Mesenchymal stem cell (in vitro differentiated cells and primary cell): Measurements from ENCODE around the gene TNNT3.
A peak's percentile ranks its signal among the peaks of the same experiment; 100 is the strongest.

Experiments used
- DNase-seq: peaks from one replicate; pipeline ENCODE4 v3.0.0-alpha.2; 2013
- H2AFZ ChIP-seq: one replicate; pipeline ENCODE4 v1.6.1; 2013; ENCODE audit warnings: low read depth, mild to moderate bottlenecking, control low read depth, inconsistent platforms, low read length, moderate library complexity
- H2AK5ac ChIP-seq: 2 replicates; pipeline ENCODE4 v1.6.1; 2013; ENCODE audit warnings: low read length, moderate library complexity, mild to moderate bottlenecking, inconsistent platforms; ENCODE audit not compliant: severe bottlenecking
- H2BK120ac ChIP-seq: one replicate; pipeline ENCODE4 v1.6.1; 2013; ENCODE audit warnings: low read depth, mild to moderate bottlenecking, inconsistent platforms, low read length, moderate library complexity
- H2BK12ac ChIP-seq, 2 experiments: one replicate each; pipeline ENCODE4 v1.6.1; 2013; ENCODE audit warnings: inconsistent platforms in 2 of 2, low read length in 2 of 2, mild to moderate bottlenecking in 2 of 2, moderate library complexity in 2 of 2, control low read depth in 1 of 2
- H2BK15ac ChIP-seq: one replicate; pipeline ENCODE4 v1.6.1; 2013; ENCODE audit warnings: mild to moderate bottlenecking, low read depth, inconsistent platforms; ENCODE audit not compliant: poor library complexity, severe bottlenecking
- H2BK5ac ChIP-seq: 2 replicates; pipeline ENCODE4 v1.6.1; 2013; ENCODE audit warnings: low read depth, mild to moderate bottlenecking, low read length, control low read depth, inconsistent platforms; ENCODE audit not compliant: poor library complexity, severe bottlenecking
- H3K14ac ChIP-seq, 2 experiments: one replicate each; pipeline ENCODE4 v1.6.1; 2013; ENCODE audit warnings: inconsistent platforms in 2 of 2, low read length in 2 of 2, control low read depth in 1 of 2, mild to moderate bottlenecking in 1 of 2, moderate library complexity in 1 of 2
- H3K18ac ChIP-seq, 2 experiments: one replicate each; pipeline ENCODE4 v1.6.1; 2013; ENCODE audit warnings: inconsistent platforms in 2 of 2, low read length in 2 of 2, control low read depth in 1 of 2, low read depth in 1 of 2, mild to moderate bottlenecking in 1 of 2
- H3K23ac ChIP-seq, 2 experiments: one replicate each; pipeline ENCODE4 v1.6.1; 2013; ENCODE audit warnings: inconsistent platforms in 2 of 2, low read length in 2 of 2, mild to moderate bottlenecking in 2 of 2, moderate library complexity in 2 of 2, control low read depth in 1 of 2
- H3K27ac ChIP-seq: 2 replicates; pipeline ENCODE4 v1.5.1; 2013; ENCODE audit warnings: mild to moderate bottlenecking, moderate library complexity, low read length, control low read depth, inconsistent platforms; ENCODE audit not compliant: poor library complexity, severe bottlenecking
- H3K27me3 ChIP-seq, 2 experiments: 2 replicates each; pipeline versions ENCODE4 v1.6.1 to v1.7.0; 2013; ENCODE audit warnings: low read length in 2 of 2, mild to moderate bottlenecking in 2 of 2, moderate library complexity in 2 of 2, control low read depth in 1 of 2, inconsistent platforms in 1 of 2; ENCODE audit not compliant: control insufficient read depth in 1 of 2, insufficient read depth in 1 of 2
- H3K36me3 ChIP-seq, 2 experiments: 2 replicates each; pipeline versions ENCODE4 v1.6.1 to v1.7.0; 2013; ENCODE audit warnings: low read length in 2 of 2, control low read depth in 1 of 2, inconsistent platforms in 1 of 2, low read depth in 1 of 2, mild to moderate bottlenecking in 1 of 2; ENCODE audit not compliant: insufficient read depth in 2 of 2, control insufficient read depth in 1 of 2
- H3K4ac ChIP-seq, 2 experiments: one replicate each; pipeline ENCODE4 v1.6.1; 2013; ENCODE audit warnings: inconsistent platforms in 2 of 2, low read length in 2 of 2, mild to moderate bottlenecking in 2 of 2, moderate library complexity in 2 of 2, control low read depth in 1 of 2, low read depth in 1 of 2
- H3K4me1 ChIP-seq: 2 replicates; pipeline ENCODE4 v1.6.1; 2013; ENCODE audit warnings: low read depth, low read length, control low read depth; ENCODE audit not compliant: control insufficient read depth, insufficient read depth
- H3K4me2 ChIP-seq: 2 replicates; pipeline ENCODE4 v1.6.1; 2013; ENCODE audit warnings: low read length, mild to moderate bottlenecking, inconsistent platforms; ENCODE audit not compliant: poor library complexity, severe bottlenecking
- H3K4me3 ChIP-seq, 2 experiments: 2 replicates each; pipeline versions ENCODE4 v1.5.1 to v1.7.0; 2013; ENCODE audit warnings: low read length in 2 of 2, mild to moderate bottlenecking in 2 of 2, control low read depth in 1 of 2, low read depth in 1 of 2; ENCODE audit not compliant: insufficient read depth in 1 of 2
- H3K79me1 ChIP-seq: replicated peaks from 2 replicates; pipeline ENCODE4 v1.6.1; 2013; ENCODE audit warnings: mild to moderate bottlenecking, control low read depth, low read length, inconsistent platforms; ENCODE audit not compliant: poor library complexity, severe bottlenecking
- H3K9ac ChIP-seq: 2 replicates; pipeline ENCODE4 v1.7.0; 2013; ENCODE audit warnings: mild to moderate bottlenecking, low read length, moderate library complexity
- H3K9me3 ChIP-seq: 2 replicates; pipeline ENCODE4 v1.7.0; 2013; ENCODE audit warnings: mild to moderate bottlenecking, low read length; ENCODE audit not compliant: control insufficient read depth
- H4K8ac ChIP-seq: one replicate; pipeline ENCODE4 v1.6.1; 2013; ENCODE audit warnings: inconsistent platforms, mild to moderate bottlenecking, low read length, moderate library complexity
- H4K91ac ChIP-seq: one replicate; pipeline ENCODE4 v1.6.1; 2013; ENCODE audit warnings: mild to moderate bottlenecking, low read length, inconsistent platforms
- WGBS: methylation state at CpG from one replicate; pipeline ENCODE4 v1.1.7; 2013; ENCODE audit warnings: mixed read lengths; 5-methylcytosine and 5-hydroxymethylcytosine counted together

Gene TNNT3

DNA sequence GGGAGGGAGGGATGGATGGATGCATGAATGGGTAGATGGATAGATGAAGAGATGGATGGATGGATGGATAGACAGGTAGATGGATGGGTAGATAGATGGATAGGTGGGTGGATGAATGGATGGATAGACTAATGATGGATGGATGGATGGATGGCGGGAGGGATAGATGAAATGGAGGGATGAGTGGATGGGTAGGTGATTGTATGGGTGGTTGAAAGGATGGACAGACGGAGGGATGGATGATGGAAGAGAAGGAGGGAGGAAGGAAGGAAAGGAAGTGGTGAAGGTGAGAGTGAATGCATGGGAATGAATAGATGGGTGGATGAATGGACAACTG is 3.7 kb upstream of the TNNT3 start:
- no peak overlapping the region for H3K23ac ChIP-seq
- WGBS: 84% methylated on average over 2 of the region's 2 CpGs

DNA sequence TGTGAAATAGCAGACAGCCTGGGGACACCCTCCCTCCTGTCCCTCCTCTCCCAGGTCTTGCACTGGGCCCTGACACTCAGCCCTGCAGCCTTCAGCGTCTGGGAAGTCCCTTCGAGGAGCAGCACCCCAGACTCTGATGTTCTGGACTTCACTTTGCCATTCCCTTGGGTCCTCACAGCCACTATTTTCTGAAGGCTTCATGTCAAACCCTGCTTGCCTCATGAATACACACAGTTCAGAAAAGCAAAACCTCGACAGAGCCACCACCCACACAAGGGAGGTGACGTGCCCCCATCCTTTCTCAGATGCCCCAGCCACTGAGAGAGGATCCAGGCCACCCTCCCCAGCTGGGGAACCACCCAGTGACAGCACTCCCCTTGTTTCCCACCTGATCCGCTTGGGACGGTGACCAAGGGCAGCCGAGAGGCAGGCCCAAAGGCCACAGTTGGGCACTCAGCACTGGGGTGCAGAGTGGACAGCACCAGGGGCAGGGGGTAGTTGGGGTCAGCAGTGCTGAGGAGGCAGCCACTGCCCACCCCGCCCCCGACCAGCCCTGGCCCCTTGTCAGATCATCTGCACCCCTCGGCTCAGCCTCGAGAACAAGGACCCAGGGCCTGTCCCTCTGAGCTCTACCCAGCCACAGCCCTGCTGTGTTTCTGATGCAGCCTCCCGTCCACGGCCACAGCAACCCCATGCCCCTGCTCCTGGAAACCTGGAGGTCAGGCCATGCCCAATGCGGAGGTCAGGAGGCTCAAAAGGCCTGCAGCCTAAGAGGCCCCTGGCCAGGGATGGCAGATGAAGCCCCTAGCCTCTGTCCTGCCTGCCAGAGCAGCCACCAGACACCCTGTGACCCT is 3.1 kb upstream of the TNNT3 start:
- Histone ChIP-seq H3K4me3 (no peak overlapping the region), H3K9ac (peak overlapping the region; percentile 30), H3K23ac (no peak overlapping the region), H3K4me2 (no peak overlapping the region), H3K27ac (no peak overlapping the region), H3K4ac (no peak overlapping the region), H3K27me3 (peaks cover 4 to 30% of the 10 kb centered on the region in 2 experiments), H3K9me3 (no peaks in the 10 kb centered on the region), H2BK15ac (no peak overlapping the region), H4K8ac (no peak overlapping the region), H2BK120ac (no peak overlapping the region), H2BK5ac (no peak overlapping the region), H3K14ac (no peak overlapping the region), H3K79me1 (no peaks in the 10 kb centered on the region), H2BK12ac (no peak overlapping the region), H3K4me1 (no peaks in the 10 kb centered on the region), H3K18ac (no peak overlapping the region), H2AK5ac (no peak overlapping the region), H4K91ac (no peak overlapping the region), H2AFZ (no peak overlapping the region), H3K36me3 (no peaks in the 10 kb centered on the region)
- 78% methylated on average over 13 of the region's 14 CpGs for WGBS
- no peak for DNase-seq

More for the DNA sequence above, 3.7 kb upstream of the TNNT3 start:
- H3K14ac ChIP-seq: no peak overlapping the region
- no peak overlapping the region for H2BK12ac ChIP-seq
- no peak for DNase-seq
- H3K4me3 ChIP-seq: no peak overlapping the region
- no peaks in the 10 kb centered on the region for H3K4me1 ChIP-seq
- no peak overlapping the region for H3K4ac ChIP-seq
- H2AFZ ChIP-seq: no peak overlapping the region
- no peaks in the 10 kb centered on the region for H3K36me3 ChIP-seq
- H3K79me1 ChIP-seq: no peaks in the 10 kb centered on the region
- no peak overlapping the region for H2BK15ac ChIP-seq
- H2BK120ac ChIP-seq: no peak overlapping the region
- no peak overlapping the region for H2AK5ac ChIP-seq
- no peak overlapping the region for H3K9ac ChIP-seq
- no peak overlapping the region for H2BK5ac ChIP-seq
- no peak overlapping the region for H3K18ac ChIP-seq
- no peak overlapping the region for H3K27ac ChIP-seq
- H3K4me2 ChIP-seq: no peak overlapping the region
- H4K91ac ChIP-seq: no peak overlapping the region
- H3K27me3 ChIP-seq: peaks cover 4 to 30% of the 10 kb centered on the region in 2 experiments
- no peak overlapping the region for H4K8ac ChIP-seq
- H3K9me3 ChIP-seq: no peaks in the 10 kb centered on the region

DNA sequence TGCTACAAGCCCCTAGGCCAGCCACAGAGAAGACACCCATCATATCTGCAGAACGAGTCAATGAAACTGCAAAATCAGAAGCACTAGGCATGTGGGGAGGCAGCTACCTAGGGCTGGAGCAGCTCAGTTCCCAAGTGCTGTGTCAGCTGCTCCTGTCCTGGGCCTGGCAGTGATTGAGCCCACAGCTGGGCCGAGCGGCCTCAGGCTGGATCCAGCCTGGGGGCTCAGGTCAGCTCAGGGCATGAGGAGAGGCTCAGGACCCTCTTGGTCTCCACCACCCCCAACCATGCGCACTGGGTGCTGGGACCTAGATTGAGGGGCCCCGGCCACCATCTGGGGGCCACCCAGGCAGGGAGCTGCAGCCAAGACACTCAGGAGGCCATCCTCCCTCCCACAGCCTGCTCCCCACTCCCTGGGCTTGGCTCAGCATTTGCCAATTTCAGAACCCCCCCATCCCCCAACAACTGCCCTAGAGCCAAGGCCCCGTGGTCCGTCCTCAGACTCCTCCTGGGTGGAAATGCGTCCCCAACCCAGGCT is 2.4 kb upstream of the TNNT3 start:
- H2AFZ ChIP-seq: no peak overlapping the region
- H3K14ac ChIP-seq: no peak overlapping the region
- peak overlapping the region in 1 of 2 experiments; percentile 21 for H3K4ac ChIP-seq
- no peak overlapping the region for H2BK120ac ChIP-seq
- no peak overlapping the region for H3K18ac ChIP-seq
- no peak overlapping the region for H3K4me2 ChIP-seq
- WGBS: 75% methylated on average over 8 of the region's 8 CpGs
- no peaks in the 10 kb centered on the region for H3K36me3 ChIP-seq
- H3K27me3 ChIP-seq: peaks cover 9 to 32% of the 10 kb centered on the region in 2 experiments
- no peak overlapping the region for H2BK5ac ChIP-seq
- H3K27ac ChIP-seq: no peak overlapping the region
- H3K4me3 ChIP-seq: no peak overlapping the region
- DNase-seq: no peak
- H3K23ac ChIP-seq: no peak overlapping the region
- H4K91ac ChIP-seq: no peak overlapping the region
- H2AK5ac ChIP-seq: no peak overlapping the region
- no peaks in the 10 kb centered on the region for H3K79me1 ChIP-seq
- peaks cover 2% of the 10 kb centered on the region for H3K4me1 ChIP-seq
- no peak overlapping the region for H2BK15ac ChIP-seq
- H3K9ac ChIP-seq: peak overlapping the region; percentile 30
- no peak overlapping the region for H2BK12ac ChIP-seq
- H4K8ac ChIP-seq: no peak overlapping the region
- no peaks in the 10 kb centered on the region for H3K9me3 ChIP-seq

DNA sequence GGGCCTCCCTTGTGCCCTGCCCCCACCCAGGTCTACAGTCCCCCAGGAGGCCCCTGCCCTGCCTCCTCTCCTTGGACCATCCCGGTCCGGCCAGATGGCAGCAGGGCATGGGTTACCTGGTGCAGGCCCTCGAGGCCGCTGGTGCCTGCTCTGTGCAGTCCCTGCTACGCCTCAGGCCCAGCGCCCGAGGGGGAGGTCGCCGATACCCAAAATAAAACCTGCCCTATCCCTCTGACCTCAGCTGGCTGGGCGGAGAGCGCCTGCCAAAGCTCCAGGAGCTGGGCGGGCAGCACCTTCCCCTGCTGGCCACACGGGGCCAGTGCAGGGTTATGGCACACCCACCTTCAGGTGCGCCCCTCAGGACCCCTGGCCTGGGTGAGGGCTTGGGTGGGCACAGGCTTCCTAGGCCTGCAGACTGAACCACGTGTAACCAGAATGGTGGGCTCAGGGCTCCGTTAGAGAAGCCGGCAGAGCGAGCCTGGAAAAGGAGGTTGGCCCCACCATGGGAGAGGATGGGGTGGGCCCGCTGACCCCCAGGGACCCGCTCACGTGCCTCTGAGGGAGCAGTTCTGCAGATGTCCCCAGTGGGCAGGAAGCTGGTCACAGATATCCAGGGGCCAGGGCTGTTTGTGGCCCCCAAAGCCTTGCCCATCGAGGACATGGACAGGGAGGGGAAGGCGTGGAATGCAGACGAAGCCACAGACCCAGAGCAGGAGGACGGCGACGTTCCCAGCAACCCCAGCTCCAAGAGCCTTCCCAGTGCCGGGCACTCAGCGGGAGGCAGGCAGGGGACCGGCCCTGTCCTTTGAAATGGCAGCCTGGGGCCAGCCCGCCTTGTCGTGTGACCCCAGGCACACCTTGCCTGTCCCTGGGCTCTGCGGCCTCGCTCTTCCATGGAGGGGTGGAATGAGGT is 1.7 kb upstream of the TNNT3 start:
- Histone ChIP-seq H3K23ac (no peak overlapping the region), H3K79me1 (no peaks in the 10 kb centered on the region), H4K8ac (no peak overlapping the region), H3K18ac (no peak overlapping the region), H4K91ac (peak overlapping the region; percentile 12), H3K27ac (no peak overlapping the region), H3K4me1 (peaks cover 2% of the 10 kb centered on the region), H2BK15ac (no peak overlapping the region), H2BK120ac (no peak overlapping the region), H2BK5ac (no peak overlapping the region), H3K14ac (no peak overlapping the region), H3K36me3 (no peaks in the 10 kb centered on the region), H2BK12ac (no peak overlapping the region), H3K9ac (no peak overlapping the region), H3K4ac (no peak overlapping the region), H3K9me3 (no peaks in the 10 kb centered on the region), H3K4me3 (no peak overlapping the region), H2AK5ac (no peak overlapping the region), H3K4me2 (no peak overlapping the region), H2AFZ (no peak overlapping the region), H3K27me3 (peaks cover 9 to 40% of the 10 kb centered on the region in 2 experiments)
- 82% methylated on average over 29 of the region's 34 CpGs for WGBS
- DNase-seq: no peak
